GM18873 (cell line): ENCODE results near the gene DLG2.

ENCODE experiments used
- ATAC-seq: cut with Tn5 transposase; IDR thresholded peaks from one replicate; pipeline ENCODE4 v1.9.1; 2021; ENCODE audit warnings: mild to moderate bottlenecking, moderate library complexity, moderate number of reproducible peaks; ENCODE audit not compliant: unreplicated experiment, low FRiP score

DLG2 gene

DNA sequence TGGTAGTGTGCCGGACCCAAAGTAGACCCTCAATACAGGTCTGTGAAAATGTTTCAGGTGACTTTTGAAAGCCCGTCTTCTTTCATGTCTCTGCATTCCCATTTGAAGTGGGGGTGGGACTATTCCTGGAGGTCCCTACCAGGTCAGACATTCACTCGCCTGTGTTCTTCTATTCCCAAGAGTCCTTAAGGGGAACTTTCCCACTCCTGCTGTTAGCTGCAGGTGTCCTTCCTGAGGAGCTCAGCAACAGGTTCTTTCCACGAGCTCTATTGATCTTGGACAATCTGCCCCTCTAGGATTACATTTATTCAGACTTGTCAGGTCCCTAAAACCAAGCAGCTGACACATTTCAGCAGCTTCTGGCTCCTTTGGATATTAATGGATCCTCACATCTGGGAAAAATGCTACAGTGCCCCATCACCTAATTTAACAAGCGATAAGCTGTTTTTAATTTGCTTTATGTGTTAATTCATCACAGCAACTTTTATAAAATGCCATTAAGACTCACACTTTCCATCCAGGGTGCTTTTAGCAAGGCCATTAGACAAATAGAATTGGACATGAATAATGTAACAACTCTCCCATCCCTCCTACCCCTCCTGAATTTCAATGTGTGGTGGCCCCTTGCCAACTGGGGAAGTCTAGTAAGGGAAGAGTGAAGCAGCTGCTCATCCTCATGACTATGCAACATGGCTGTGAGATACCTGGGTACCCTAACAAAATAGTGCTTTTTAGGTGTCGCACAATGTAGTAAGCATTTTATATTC is 2081.5 kb downstream of the DLG2 start:
- ATAC-seq: no peak

DNA sequence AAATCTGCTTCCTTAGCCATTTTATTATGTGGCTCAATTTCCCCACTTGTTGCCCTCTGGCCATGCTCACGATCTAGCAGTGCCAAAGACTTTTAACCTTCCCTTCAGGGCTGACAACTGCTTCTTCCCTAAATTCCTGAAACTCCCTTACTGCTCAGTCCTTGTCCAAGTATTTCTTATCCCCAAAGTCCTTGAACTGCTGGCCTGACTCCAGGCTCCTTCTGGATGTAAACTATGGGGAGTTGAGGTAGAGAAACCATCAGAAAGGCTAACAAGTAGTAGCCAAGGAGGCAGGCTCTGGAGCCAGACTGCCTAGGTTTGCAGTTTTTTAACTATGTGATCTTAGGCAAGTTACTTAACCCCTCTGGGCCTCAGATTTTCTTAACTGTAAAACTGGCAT is 2082.3 kb downstream of the DLG2 start:
- no peak for ATAC-seq

DNA sequence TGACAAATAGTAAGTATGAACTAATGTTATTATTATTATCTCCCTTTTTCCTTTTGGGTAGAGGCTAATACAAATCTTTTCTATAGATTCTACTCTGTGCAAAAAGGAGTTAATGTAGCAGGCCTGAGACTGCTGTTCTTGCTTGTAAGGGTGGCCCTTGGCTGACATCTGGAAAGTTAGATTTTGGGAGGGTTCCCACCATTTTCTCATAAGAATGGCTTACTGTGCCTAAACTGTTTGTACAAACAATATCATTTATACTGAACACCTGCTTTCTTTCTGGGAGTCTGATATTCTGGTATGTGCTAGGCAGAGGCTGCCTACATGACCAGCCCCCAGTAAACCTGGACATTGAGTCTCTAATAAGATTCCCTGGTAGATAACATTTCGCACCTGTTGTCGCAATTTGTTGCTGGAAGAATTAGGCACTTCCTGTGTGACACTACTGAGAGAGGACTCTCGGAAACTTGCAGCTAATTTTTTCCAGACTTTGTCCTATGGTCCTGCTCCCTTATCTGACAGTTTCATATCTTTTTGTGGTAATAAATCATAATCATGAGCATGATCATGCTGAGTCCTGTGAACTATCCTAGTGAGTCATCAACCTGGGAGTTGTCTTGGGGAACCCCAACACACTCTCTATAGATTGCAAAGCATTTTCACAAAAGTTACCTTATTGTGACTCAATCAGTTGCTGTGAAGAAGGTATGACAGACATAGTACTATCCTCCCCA is 2083.3 kb downstream of the DLG2 start:
- no peak for ATAC-seq

DNA sequence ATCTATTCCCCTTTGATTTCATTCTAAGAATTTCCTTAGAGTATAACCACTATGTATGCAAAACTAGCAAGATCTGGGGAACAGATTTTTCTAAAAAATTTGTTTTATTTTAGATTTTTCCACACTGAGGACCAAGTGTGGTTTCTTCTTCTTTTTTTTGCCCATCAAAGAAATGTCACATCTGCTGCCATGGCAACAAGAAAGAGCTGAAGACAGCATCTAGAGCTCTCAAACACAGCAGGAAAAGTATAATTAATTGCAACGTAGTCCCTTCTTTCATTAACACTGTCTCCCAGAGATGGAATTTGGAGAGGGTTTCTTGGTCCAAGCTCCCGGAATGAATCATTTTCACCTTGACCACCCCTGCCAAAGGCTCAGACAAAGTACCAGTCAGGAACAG is 2084.3 kb downstream of the DLG2 start:
- ATAC-seq: no peak

DNA sequence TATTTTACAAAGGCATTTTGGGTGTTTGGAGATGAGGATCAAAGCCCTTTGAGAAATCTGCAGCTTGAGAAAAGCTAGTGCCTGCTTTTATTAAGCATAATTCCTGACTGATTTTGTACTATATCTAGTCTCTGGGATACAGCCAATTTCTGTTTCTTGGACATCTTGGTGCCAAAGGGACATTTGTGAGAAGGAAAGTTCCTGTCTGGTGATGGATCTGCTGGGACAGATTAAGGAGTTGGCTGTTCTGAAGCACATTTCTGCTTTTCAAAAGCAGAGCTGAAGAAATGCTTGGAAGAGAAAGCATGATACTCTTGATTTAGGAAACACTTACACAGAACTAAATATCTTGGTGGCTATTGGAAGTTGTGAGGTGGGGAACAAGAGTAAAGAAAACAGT is 2086.4 kb downstream of the DLG2 start:
- ATAC-seq: no peak

DNA sequence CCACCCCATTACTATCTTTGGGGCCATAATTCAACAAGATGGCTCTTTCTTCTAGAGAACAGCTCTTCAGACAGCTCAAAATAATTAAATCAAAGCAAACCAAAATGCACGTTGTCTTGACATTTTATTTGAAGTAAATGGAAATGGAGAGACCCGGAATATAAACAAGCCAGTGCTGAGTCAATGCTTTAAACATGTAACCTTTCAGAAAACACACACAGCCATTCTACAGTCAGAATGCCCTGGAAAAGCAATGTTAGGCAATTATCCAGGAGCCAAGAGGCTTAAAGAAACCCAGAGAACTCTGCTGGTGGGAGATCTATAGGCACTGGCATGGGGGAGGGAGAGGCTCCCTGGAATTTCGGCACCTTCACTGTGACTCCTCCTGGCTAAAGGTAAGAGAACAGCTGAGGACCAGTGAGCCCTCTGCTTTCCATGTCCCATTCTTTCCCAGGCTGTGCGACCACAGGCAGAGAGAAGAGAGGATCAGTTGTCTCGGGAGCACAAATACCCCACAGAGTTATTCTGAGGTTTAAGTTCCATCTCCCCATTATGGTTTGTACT is 2086.9 kb downstream of the DLG2 start:
- no peak for ATAC-seq

DNA sequence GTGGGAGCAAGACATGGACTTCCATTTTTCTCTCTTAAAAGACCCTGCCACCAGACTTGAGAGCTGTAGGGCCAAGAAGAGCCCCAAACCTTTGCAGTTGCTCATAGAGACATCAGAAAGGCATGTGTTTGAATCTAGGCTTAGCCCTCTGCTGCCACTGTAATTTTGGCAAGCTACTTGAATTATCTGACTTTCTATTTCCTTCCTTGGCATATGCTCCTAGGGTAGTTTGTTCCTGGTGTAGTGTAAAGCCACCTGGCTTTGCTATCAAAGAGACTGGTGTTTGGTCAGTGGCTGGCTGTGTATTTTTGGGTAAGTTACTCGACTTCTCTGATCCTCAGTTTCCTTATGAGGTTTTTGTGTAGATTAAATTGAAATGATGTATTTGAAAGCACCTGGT is 2088.9 kb downstream of the DLG2 start:
- no peak for ATAC-seq

DNA sequence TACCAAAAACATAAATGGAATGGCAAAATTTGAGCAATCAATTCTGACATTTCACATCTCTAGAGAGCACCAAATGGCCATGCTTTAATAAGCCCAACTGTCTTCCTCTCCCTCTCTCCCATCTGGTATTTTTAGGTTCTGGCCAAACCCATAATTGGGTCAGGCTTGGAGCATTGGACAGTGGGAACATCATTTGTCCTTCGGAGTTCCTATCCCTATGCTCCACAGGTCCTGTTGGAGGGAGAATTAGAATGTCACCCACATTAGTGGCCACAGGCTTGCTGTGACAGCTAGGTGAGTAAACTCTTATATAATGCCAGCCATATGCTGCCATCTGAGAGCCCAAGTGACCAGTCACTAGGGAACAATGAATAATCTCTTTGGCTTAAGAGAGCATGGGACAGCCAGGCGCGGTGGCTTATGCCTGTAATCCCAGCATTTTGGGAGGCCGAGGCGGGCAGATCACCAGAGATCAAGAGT is 2090.0 kb downstream of the DLG2 start:
- ATAC-seq: no peak

DNA sequence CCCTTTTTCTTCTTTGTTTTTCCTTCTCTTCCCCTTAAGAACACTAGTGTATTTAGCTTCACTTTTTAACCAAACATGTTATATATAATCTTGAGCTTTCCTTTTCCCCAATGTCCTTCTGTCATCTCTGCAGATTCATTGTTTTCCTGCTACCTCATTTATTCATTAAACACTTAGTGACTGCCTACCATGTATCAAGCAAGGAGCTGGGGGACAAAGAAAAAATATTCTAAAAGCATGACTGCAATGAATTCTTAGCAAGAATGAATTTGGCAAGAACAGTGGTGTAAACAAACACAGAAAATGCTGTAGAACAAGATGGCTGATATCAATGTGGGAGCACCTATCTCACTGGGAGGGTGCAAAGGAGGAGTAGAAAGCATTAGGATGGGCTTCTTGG is 2094.0 kb downstream of the DLG2 start:
- no peak for ATAC-seq

DNA sequence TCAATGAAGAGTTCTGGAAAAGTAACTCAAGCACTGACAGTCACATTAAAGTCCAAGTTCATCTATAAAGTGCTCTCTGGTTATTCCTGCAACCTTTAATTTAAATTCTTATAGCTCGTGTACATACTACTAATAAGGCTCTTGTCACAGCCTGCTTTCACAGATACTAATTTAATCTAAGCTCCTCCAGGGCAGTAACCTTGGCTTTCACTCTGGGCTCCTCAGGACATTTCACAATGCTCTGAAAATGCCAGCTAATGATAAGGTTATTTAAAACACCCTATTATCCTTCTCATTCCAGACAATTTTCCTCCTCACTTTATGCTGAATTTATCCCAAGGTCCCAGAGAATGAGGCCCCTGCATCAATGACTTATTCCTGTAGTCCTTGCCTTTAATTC is 2098.3 kb downstream of the DLG2 start:
- no peak for ATAC-seq

DNA sequence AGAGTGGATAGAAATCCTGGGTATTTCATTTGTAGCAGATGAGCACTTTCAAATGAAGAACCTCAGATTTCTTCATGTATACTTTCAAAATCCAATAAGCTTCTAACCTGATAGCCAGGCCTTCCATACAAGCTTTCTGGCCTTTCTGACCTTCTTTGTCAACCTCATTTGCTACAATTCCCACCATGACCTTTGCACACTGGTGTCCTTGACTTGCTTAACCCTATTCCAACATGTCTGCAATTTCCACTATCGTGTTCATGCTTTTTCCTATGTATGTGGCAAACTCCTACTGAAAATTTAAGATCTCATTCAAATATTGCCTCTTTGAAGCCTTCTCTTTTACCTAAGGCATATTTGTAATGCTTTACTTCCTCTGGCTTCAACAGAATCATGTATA is 2098.9 kb downstream of the DLG2 start:
- no peak for ATAC-seq

DNA sequence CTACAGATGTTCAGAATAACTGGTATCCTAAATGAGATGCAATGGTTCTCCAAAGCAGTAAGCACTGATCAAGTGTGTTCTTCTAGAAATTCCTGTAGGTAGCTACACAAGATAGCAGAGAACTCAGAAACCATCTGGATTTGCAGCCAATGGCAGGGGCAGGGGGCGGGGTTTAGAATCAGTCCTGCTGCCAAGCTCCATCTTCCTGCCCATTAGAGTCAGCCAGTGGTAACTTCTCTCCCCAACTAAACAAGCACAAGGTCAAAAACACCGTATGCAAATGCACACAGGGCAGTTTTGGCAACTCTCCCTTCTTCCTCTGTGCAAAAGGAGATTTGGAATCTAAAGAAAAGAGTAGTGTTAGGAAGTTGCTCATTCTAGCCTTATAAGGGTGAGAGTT is 2103.5 kb downstream of the DLG2 start:
- no peak for ATAC-seq

DNA sequence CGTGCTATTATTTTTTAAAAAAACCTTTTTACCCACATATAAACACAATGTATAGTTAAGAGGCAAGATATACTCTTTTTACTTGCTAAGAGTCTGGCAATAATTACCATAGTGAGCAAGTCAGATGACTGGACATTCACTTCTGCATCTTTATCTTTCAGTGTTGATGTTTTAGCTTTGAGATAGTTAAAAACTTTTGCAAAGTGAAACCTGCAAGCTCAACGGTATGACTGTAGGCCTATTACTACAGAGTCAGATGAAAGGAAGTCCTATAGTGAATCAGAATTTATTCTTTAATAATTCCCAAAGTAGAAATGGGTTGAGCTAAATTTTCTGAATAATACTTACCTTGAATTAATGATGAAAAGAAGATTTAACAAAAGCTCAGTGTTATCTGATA is 2104.2 kb downstream of the DLG2 start:
- ATAC-seq: no peak

DNA sequence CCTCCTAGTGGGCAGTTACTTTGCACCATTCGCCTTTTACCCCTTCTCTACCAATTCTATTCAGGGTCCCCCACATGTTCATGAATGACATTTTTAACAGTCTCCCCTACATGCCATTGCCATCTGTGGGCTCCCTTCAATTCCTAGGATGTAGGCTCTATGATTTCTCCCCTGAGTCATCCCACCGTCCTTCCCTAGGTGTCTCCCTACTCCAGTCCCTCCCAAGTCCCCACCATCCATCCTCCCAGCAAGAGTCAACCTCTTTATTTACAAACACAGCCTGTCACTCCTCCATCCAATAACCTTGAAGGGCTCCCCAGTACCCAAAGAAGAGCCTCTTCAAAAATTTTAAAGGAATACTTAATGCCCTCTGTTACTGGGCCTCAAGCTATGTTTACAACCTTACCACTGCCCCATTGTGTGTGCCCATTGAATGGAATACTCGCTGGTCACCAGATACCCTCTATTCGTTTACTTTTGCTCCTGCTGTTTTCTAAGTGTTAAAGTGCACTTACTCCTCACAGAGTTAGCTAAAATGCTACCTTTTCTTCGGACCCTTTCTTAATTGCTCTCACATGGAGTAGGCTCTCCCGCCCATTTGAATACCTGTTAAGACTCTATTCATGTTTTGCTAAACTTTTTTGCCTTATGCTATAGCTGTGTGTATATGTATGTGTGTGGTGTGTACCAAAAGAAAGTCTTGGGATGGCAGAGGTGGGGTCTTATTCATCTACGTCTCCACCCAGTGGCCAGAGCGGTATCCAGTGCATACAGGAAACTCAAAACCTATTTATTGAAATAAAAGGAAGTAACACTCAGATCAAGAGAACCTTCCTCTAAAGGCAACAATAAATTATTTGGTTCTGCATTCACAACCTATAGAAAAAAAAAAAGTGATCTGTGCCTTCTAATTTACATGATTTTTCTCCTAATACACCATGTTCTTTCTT is 2105.2 kb downstream of the DLG2 start:
- no peak for ATAC-seq

DNA sequence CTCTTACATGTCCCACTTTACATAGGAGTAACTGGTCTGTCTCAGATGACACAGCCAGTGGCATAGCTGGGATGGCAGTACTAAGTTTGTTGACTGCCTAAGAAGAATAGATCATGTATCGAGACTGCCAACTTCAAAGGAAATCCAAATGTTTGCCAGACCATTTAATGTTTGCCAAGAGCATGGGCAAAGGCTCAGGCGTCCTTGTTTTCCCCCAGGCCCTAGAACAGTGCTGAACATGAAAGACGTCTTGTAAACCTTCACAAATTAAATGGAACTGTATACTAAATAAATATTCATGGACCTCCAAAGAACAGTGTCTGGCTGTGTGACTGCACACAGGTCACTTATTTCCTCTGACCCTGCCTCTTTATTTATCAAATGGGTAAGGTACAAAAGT is 2106.3 kb downstream of the DLG2 start:
- ATAC-seq: no peak

DNA sequence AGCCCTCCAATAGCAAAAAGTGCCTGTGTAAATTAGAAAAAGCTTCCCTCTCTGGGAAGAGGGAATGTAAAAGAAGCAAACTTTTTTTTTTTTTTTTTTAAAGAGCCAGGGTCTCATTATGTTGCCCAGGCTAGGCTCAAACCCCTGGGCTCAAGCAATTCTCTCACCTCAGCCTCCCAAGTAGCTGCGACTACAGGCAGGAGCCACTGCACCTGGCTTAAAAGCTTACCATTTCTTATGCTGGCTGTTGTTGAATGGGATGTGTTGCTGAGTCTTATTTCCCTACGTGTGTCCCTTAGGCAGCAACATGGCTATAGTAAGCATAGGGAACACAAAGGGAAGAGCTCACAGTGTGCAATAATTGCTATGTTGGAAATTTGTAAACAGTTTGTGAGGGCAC is 2115.5 kb downstream of the DLG2 start:
- ATAC-seq: no peak

DNA sequence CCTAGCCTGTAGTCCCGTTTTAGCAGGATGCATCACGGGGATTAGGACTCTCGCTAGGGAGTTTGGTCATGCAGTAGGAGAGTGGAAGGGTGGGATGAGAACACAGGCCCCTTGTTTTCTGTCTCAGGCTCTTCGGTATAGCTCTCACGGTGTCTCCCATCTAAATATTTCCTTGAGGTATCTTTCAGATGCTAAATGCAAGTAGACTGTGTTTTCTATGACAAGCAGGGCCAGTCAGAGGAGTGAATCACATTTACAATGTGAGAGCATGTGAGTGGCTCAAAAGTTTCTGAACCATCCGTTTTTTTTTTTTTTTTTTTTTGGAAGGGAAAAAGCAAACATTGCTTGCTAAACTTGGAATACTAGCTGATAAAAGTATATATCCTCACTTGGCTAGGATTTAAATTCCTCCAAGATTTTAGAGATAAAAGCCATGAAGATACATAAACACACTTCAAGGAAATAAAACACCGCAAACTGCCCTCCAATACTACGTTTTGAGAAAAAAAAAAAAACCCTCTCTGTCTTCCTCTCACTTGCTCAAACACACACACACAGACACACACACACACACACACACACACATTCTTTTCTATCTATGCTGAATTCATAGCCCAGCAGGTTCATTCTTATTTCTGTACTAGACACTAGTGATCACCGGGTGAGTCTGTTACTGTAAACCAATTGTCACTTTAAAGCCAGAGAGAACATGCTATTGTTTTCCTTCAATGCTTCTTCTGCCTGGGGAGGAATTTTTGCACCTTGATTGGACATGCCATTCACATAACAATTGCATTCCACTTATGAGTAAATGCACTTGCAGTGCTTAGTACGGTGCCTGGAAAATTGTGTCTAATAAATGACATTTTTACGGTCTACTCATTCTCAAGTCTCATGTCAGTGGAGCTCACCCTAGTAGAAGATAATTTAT is 2116.3 kb downstream of the DLG2 start:
- no peak for ATAC-seq

DNA sequence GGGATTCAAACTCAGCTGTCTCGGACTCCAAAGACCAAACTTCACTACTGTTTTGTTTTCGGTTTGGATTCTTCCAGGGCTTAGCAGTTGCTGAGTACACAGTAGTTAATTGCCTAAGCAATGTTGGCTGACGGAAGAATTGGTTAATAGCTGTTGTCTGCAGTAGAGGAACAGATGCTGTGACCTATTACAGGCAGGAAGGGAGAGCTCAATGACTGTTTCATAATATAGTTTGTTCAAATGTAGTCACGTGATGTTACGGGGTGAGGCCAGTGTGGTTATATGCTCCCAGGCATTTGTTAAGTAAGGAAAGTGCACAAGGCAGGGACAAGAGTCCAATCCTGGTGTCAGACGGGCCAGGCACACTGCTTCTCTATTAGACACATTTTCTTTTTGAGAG is 2118.3 kb downstream of the DLG2 start:
- no peak for ATAC-seq

DNA sequence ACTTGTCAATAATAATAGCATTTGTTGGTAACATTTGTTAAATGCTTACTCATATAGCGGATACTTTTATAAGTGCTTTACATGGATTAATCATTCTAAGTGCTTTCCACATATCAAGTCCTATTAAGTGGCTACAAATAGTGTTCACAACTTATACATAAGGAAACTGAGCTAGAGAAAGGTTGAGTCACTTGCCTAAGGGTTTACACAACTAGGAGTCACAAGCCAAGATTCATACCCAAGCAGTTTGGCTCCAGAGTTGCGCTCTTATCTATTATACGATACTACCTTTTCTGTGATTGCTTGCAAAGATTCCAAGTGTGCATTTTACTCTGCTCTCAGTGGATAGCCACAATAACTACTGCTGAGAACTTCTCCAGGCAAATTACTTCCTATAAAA is 2125.1 kb downstream of the DLG2 start:
- ATAC-seq: no peak

DNA sequence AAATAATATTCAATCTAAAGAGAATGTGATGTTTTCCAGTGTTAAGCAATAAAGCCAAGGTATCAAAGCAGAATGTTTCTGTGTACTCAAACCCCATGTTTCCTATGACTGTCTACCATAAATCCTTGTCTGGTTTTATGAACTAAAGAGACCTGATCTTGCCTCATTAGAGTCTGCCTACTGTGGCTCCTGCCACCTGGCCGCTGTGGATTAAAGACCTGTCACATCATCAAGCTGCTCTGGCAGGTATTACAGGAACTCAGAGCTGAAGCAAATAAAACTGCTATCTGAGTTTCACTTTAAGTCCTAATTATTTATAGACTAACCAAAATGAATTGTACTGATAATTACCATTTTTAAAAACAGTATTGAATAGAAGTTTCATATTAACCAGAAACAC is 2133.2 kb downstream of the DLG2 start:
- ATAC-seq: no peak
